HK-2 (cell line): Measurements from ENCODE around the gene CD4.

Experiments used
- DNase-seq: peaks from one replicate; pipeline ENCODE4 v3.0.0-alpha.2; 2018; ENCODE audit not compliant: unreplicated experiment

Gene CD4

DNA sequence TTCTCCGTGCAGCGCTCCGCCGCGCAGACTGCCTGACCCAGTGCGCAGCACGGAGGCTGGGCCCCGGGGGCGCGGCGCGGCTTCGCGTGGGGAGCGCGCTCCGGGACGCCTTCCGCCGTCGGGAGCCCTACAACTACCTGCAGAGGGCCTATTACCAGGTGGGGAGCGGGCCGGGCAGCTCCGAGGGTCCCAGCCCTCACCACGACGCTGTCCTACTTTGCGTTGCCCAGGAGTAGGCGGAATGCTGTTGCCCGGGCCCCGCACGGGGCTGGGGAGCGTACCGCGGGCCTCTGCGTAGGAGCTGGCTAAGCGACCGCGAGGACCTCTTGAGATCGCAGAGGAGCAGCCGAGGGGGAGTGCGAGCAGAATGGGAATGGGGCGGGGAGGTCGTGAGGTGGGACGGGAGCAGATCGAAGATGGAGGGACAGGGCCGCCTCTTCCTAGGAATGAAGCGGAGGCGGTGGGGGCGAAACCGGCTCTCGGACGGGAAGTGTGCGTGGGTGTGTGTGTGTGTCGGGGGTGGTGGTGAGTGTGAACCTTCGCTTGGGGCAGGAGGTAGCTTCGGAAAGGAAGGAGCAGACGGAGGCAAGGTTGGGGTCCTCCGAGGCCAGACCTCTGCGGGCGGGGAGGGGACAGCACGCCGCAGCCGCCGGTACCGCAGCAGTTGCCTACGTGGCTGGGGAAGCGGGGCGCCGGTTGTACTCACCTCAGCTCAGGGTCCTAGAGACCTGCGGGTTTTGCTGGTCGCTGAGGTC lies 39.6 kb downstream of the CD4 start:
- peak; percentile 55 for DNase-seq

DNA sequence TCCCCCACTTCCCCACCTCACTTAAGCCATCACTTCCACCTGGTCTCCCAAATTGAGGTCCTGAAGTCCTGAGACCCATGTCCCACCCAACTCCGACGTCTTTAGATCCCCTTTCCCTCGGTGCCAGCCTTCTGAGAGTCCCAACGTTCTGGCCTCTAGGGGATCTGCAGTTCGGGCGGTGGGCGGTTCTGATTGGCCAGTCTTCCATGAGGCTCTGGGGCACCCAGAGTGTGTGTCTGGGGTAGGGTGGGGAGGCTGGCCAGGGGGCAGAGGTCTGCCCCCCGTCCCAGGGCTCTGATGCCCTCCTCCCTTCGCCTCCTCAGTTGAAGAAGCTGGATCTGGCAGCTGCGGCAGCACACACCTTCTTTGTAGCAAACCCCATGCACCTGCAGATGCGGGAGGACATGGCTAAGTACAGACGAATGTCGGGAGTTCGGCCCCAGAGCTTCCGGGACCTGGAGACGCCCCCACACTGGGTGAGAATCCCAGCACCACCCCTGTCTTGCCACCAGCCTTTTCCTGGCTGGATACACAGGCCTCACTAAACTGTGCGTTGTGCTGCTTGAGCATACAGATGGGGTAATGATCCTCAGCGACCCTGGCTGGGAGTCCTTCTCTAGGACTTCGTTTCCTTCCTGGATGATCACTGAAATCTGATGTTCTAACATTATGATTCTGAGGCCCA lies 40.4 kb downstream of the CD4 start:
- peak; percentile 52 for DNase-seq

- DNase-seq = no peak
Observed at GRCh38 chr12:6830286-6830890, 41.1 kb downstream of the CD4 start.

DNA sequence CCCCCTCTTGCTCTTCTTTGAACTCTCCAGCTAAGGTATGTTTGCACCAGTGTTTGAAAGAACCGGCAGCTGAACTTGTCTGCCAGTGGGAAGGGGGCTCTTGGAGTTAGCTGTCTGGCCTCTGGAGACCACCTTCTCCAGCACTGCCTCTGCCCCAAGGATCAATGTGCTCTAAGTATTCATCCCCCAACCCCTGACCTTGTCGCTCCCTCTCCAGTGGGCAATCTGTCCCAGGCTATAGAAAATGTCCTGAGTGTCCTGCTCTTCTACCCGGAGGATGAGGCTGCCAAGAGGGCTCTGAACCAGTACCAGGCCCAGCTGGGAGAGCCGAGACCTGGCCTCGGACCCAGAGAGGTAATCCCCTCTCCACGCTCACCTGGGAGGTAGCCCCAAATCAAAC lies 41.7 kb downstream of the CD4 start:
- no peak for DNase-seq

DNA sequence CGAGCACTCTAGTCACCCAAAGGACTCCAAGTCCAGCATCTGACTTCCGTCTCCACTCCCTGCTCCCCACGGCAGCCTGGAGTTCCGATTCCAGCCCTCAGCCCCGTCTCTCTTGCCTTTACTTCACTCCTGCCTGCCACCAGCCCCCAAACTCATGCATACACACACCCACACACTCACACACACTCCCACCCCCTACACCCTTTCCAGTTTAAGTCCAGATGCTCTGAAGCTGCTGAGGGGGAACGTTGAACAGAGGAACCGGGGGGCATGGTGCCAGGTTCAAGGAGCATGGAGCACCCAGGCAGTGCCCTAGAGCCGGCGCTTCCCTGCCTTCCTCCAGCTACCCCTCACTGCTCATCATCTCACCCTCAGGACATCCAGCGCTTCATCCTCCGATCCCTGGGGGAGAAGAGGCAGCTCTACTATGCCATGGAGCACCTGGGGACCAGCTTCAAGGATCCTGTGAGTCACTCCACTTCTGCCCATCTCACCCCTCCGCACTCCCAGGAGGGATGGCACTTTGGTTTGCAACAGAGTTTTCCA lies 42.2 kb downstream of the CD4 start:
- no peak for DNase-seq

GRCh38 chr12:6832125-6832524 lies 42.8 kb downstream of the CD4 start:
- DNase-seq = no peak

- DNase-seq = no peak
Observed at GRCh38 chr12:6833189-6833890, 44.0 kb downstream of the CD4 start.

- no peak for DNase-seq
Observed at GRCh38 chr12:6834254-6834653, 44.9 kb downstream of the CD4 start.

GRCh38 chr12:6834873-6835272 lies 45.5 kb downstream of the CD4 start:
- no peak for DNase-seq

- no peak for DNase-seq
Observed at GRCh38 chr12:6836851-6837250, 47.5 kb downstream of the CD4 start.

GRCh38 chr12:6837370-6838060 lies 48.2 kb downstream of the CD4 start:
- DNase-seq = no peak

- no peak for DNase-seq
Observed at GRCh38 chr12:6838854-6839253, 49.5 kb downstream of the CD4 start.

GRCh38 chr12:6839482-6840201 lies 50.3 kb downstream of the CD4 start:
- DNase-seq = no peak

- DNase-seq = no peak
Observed at GRCh38 chr12:6840330-6840729, 51.0 kb downstream of the CD4 start.

- no peak for DNase-seq
Observed at GRCh38 chr12:6840761-6841515, 51.6 kb downstream of the CD4 start, which contains the start of gene GNB3. Gene GNB3 (plus strand): TSS chr12:6840925. CDS start chr12:6841288, 363 bp downstream.

DNA sequence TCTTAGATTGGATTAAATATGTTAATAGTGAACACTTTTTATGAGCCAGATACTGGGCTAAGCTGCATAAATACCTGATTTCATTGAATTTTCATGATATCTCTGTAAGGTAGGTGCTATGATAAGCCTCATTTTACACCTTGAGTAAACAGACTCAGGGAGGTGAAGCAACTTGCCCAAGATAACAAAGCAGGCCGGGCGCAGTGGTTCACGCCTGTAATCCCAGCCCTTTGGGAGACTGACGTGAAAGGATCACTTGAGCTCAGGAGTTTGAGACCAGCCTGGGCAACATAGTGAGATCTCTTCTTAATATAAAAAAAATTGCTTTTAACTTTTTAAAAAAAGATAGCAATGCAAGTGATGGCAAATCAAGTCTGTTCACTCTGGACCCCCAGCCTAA lies 52.7 kb downstream of the CD4 start:
- no peak for DNase-seq

DNA sequence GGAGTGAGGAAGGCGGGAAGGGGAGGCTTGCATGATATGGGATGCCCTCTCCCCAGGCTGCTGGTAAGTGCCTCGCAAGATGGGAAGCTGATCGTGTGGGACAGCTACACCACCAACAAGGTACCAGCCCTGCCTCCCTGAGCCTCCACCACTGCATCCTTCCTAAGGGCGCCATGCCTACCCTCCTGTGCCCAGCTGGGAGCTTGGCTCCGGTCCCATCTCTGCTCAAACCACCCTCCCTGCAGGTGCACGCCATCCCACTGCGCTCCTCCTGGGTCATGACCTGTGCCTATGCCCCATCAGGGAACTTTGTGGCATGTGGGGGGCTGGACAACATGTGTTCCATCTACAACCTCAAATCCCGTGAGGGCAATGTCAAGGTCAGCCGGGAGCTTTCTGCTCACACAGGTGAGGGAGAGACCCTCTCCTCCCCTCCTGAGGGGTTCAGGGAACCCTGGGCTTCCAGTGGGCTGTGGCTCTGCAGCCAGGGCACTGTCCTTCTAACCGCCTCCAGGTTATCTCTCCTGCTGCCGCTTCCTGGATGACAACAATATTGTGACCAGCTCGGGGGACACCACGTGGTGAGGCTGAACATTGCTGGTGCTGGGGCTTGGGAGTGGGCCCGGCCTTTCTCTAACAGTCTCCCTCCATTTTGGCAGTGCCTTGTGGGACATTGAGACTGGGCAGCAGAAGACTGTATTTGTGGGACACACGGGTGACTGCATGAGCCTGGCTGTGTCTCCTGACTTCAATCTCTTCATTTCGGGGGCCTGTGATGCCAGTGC lies 54.0 kb downstream of the CD4 start:
- DNase-seq = no peak

GRCh38 chr12:6845395-6845794 lies 56.1 kb downstream of the CD4 start:
- DNase-seq = no peak

GRCh38 chr12:6846316-6846869 lies 57.1 kb downstream of the CD4 start:
- DNase-seq = no peak
